ENCODE data around the gene MLNR.

- no peak for TF ChIP-seq CTCF (conservative IDR thresholded peaks at IDR 0.05; ENCODE audit: low read depth, low read length)
- TF ChIP-seq EZH2 (IDR thresholded peaks at IDR 0.05; ENCODE audit: low read length, unreplicated experiment) = no peak
- TF ChIP-seq EZH2phosphoT487 (IDR thresholded peaks at IDR 0.05; ENCODE audit: borderline replicate concordance, low read length) = no peak
Observed at GRCh38 chr13:49226613-49227012, 6.5 kb downstream of the MLNR start.
